Stomach (tissue), 4 donors: ENCODE data around the gene PDE8A.

Experiments
- CTCF ChIP-seq, 7 experiments: fragments of 450-650 bp in 4 of 7; fragments of 200-600 bp in 3 of 7; sonication (generic) in 3 of 7; IDR thresholded peaks; one replicate each; pipeline ENCODE4 v1.5.1; 2016 to 2019; ENCODE audit warnings: antibody characterized with exemption in 7 of 7, control low read depth in 2 of 7, mild to moderate bottlenecking in 1 of 7
- EP300 ChIP-seq: sonication (generic); formaldehyde crosslinking; IDR thresholded peaks from one replicate; pipeline ENCODE4 v1.6.1; 2017; ENCODE audit warnings: antibody characterized with exemption
- POLR2A ChIP-seq, 4 donors: fragments of 450-650 bp; IDR thresholded peaks; one replicate each; pipeline ENCODE4 v1.6.1; 2016; ENCODE audit warnings: antibody characterized with exemption in 4 of 4, control low read depth in 2 of 4, mild to moderate bottlenecking in 1 of 4, moderate library complexity in 1 of 4
- POLR2AphosphoS5 ChIP-seq, 3 donors: sonication (generic); formaldehyde crosslinking; IDR thresholded peaks; one replicate each; pipeline ENCODE4 v1.6.1; 2016; ENCODE audit warnings: antibody characterized with exemption in 3 of 3

GRCh38 chr15:85027033-85027380 is 45.4 kb downstream of the PDE8A start:
- TF ChIP-seq CTCF (IDR thresholded peaks at IDR 0.05) = no peak
- TF ChIP-seq POLR2A (IDR thresholded peaks at IDR 0.05) = no peak
- TF ChIP-seq POLR2AphosphoS5 (IDR thresholded peaks at IDR 0.05) = no peak
- TF ChIP-seq EP300 = no peak
